ENCODE data around the gene SGMS1.

Gene SGMS1

GRCh38 chr10:50397312-50398140, 226.2 kb downstream of the SGMS1 start:
- no peak for DNase-seq (ENCODE audit: low read depth)

- DNase-seq (ENCODE audit: low read depth), result no peak
These were observed 227.1 kb downstream of the SGMS1 start for GRCh38 chr10:50396491-50397311.

GRCh38 chr10:50395851-50396250, 227.9 kb downstream of the SGMS1 start:
- DNase-seq (ENCODE audit: low read depth), result no peak

- no peak for DNase-seq (ENCODE audit: low read depth)
These were observed 228.5 kb downstream of the SGMS1 start for GRCh38 chr10:50395271-50395670.

GRCh38 chr10:50394832-50395231, 228.9 kb downstream of the SGMS1 start:
- DNase-seq (ENCODE audit: low read depth), result no peak

- no peak for DNase-seq (ENCODE audit: low read depth)
These were observed 229.8 kb downstream of the SGMS1 start for GRCh38 chr10:50393784-50394467.

- no peak for DNase-seq (ENCODE audit: low read depth)
These were observed 230.6 kb downstream of the SGMS1 start for GRCh38 chr10:50392966-50393718.

GRCh38 chr10:50392426-50392825, 231.3 kb downstream of the SGMS1 start:
- DNase-seq (ENCODE audit: low read depth), result no peak

- DNase-seq (ENCODE audit: low read depth), result no peak
These were observed 233.5 kb downstream of the SGMS1 start for GRCh38 chr10:50390302-50390701.

- DNase-seq (ENCODE audit: low read depth), result no peak
These were observed 235.6 kb downstream of the SGMS1 start for GRCh38 chr10:50388181-50388580.

GRCh38 chr10:50387732-50388073, 236.1 kb downstream of the SGMS1 start:
- DNase-seq (ENCODE audit: low read depth), result no peak

GRCh38 chr10:50387007-50387731, 236.6 kb downstream of the SGMS1 start:
- no peak for DNase-seq (ENCODE audit: low read depth)

- DNase-seq (ENCODE audit: low read depth), result no peak
These were observed 238.1 kb downstream of the SGMS1 start for GRCh38 chr10:50385624-50386023.

GRCh38 chr10:50384898-50385297, 238.9 kb downstream of the SGMS1 start:
- DNase-seq (ENCODE audit: low read depth), result no peak

- DNase-seq (ENCODE audit: low read depth), result no peak
These were observed 239.5 kb downstream of the SGMS1 start for GRCh38 chr10:50384238-50384637.

- no peak for DNase-seq (ENCODE audit: low read depth)
These were observed 241.2 kb downstream of the SGMS1 start for GRCh38 chr10:50382576-50383023.

GRCh38 chr10:50381642-50382041, 242.1 kb downstream of the SGMS1 start:
- no peak for DNase-seq (ENCODE audit: low read depth)

- no peak for DNase-seq (ENCODE audit: low read depth)
These were observed 244.1 kb downstream of the SGMS1 start for GRCh38 chr10:50379616-50380015.

GRCh38 chr10:50375745-50376144, 248.0 kb downstream of the SGMS1 start:
- no peak for DNase-seq (ENCODE audit: low read depth)

GRCh38 chr10:50375051-50375452, 248.7 kb downstream of the SGMS1 start:
- DNase-seq (ENCODE audit: low read depth), result no peak

- DNase-seq (ENCODE audit: low read depth), result no peak
These were observed 249.8 kb downstream of the SGMS1 start for GRCh38 chr10:50373821-50374501.

Measured in stimulated activated CD8-positive, alpha-beta memory T cell treated with anti-CD3 and anti-CD28 coated beads, Interleukin-7, amount 100 ng/mL, for 24 hours (primary cell).